H1 (cell line): ENCODE data around the gene GAB3. TPM values are rescaled to one million over a fixed set of nuclear protein-coding genes. Genes with fewer than 3 reads are reported as not detected.

Experiments
- ATF3 ChIP-seq: IDR thresholded peaks from 2 replicates; pipeline ENCODE4 v1.6.1; 2011; ENCODE audit warnings: low read depth, mild to moderate bottlenecking, low read length; ENCODE audit not compliant: insufficient read depth
- polyA plus RNA-seq, 7 experiments: library from polyadenylated mRNA; depleted of rRNA in 3 of 7; stranded (reverse) in 5 of 7; unstranded in 2 of 7; fragments of >200 nt in 5 of 7; fragments of 200-250 nt in 2 of 7; gene quantifications; 1 replicate in 5 of 7; 2 replicates in 1 of 7; 4 replicates in 1 of 7; pipeline versions ENCODE4 v1.2.1 to v1.2.3, GENCODE V29; 2011 to 2013; ENCODE audit warnings: missing spikeins in 2 of 7, mixed read lengths in 2 of 7
- total RNA-seq: library from RNA; stranded (reverse); fragmentation: NEBNext Ultra II Directional; extraction: Animal tissue kit (Norgen Biotek cat#: 25700); gene quantifications from 2 replicates; pipeline ENCODE4 v1.2.1, GENCODE V29; 2021

The GAB3 gene
- total and polyA plus RNA-seq, 2 of the 8 experiments (the other 6 are each of a cell fraction or from before 2014, with no cell fraction given), result 0.48 to 1.2 TPM

GRCh38 chrX:154712781-154713740 lies 37.8 kb downstream of the GAB3 start (continued):
- no peak for TF ChIP-seq ATF3
